Hematopoietic multipotent progenitor cell (in vitro differentiated cells): Measurements from ENCODE around the gene IFNL1. TPM values are rescaled to one million over a fixed set of nuclear protein-coding genes. Genes with fewer than 3 reads are reported as not detected.
"Not testable (repeated sequence)": the region's sequence is repeated elsewhere in the genome, so short reads cannot be mapped to it uniquely, and the experiment has no call there.

Experiments
- DNase-seq, 3 donors: peaks; one replicate each; pipeline ENCODE4 v3.0.0-alpha.2; 2011 to 2015; ENCODE audit warnings: low read depth in 2 of 3, low spot score in 2 of 3
- total RNA-seq: library from RNA; depleted of rRNA; stranded (reverse); fragments of >200 nt; gene quantifications from one replicate; pipeline ENCODE4 v1.2.3, GENCODE V29; 2012

The IFNL1 gene
- total RNA-seq: not detected

DNA sequence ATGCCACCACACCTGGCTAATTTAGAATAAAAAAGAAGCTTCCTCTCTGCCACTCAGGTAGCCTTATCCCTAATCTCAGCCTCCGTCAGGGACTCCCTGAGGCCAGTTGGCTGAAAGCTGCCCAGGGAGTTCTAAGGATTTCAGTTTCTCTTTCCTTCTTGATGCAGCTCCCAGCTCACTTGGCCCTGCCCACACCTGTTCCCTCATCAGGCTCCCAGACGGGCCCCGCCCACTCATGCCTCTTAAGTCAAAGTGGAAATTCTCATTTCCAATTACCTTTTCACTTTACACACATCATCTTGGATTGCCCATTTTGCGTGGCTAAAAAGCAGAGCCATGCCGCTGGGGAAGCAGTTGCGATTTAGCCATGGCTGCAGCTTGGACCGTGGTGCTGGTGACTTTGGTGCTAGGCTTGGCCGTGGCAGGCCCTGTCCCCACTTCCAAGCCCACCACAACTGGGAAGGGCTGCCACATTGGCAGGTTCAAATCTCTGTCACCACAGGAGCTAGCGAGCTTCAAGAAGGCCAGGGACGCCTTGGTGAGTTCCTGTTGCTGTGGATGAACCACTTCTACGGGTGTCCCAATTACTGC is at the start of gene IFNL1:
Gene IFNL1 (plus strand): TSS at position 353 of the 591 bp plus-strand sequence. CDS start 15 bp downstream, at position 368.
- no peak for DNase-seq

GRCh38 chr19:39246951-39247669 is 49.1 kb upstream of the IFNL1 start:
- peak in 1 of 3 donors; percentile 49 for DNase-seq

GRCh38 chr19:39247701-39248664 is 48.2 kb upstream of the IFNL1 start:
- DNase-seq: no peak

DNA sequence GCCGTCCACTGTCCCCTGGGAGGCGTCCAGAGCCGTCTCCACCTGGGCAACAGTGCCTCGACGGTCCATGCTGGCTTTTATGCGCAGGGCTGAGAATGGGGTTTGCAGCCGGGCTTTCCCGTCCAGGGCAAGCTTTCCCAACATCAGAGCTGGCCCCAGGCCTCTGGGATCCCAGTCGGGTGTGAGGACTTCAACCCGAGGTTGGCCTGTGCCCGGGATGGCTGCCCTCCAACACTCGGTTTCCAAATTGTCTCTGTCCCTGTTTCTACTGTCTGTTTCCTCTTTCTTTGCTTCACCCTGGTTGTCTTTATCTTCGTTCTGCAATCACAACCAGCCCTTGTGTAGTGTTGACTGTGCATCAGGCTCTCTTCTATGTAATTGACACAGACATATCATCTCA is 47.4 kb upstream of the IFNL1 start, which contains the start of gene IFNL4:
Gene IFNL4 (minus strand): TSS at position 51 of the 400 bp plus-strand sequence.
- DNase-seq: no peak

DNA sequence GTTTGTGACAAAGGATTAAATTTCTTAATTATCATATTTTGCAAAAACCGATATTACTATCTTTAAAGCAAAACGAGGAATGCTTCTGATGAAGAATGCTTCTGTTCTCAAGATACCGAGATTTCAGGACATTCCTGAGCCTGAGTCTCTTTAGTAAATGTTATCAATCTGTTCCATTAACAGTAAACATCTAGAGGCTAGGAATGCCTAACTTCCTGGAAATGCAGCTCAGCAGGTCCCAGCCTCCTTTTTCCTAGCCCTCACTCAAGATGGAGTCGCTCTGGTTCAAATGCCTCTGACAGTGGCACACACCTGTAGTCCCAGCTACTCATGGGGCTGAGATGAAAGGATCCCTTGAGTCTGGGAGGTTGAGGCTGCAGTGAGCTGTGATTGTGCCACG is 45.1 kb upstream of the IFNL1 start:
- DNase-seq: no peak

DNA sequence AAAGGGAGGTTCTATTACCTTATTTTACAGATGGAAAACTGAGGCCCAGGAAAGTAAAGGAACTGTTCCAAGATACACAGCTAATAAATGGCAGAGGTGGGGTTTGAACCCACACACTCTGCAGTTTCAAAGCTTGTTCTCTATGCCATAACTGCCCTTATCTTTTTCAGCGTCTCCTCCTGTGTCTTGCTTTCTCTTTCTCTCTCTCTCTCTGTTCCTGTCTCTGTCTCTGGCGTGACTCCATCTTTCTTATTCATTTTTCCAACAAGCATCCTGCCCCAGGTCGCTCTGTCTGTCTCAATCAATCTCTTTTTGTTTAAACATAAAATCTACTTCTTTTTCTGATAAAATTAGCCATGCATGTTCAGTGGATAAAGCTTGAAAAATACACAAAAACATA is 44.4 kb upstream of the IFNL1 start:
- DNase-seq: peak in 1 of 3 donors; percentile 42

GRCh38 chr19:39252458-39252857 is 43.7 kb upstream of the IFNL1 start:
- DNase-seq: peak in 2 of 3 donors; percentile 90 to 98

- DNase-seq: no peak
Observed at GRCh38 chr19:39253374-39254149, 42.6 kb upstream of the IFNL1 start.

GRCh38 chr19:39254531-39255345 is 41.5 kb upstream of the IFNL1 start:
- no peak for DNase-seq

DNA sequence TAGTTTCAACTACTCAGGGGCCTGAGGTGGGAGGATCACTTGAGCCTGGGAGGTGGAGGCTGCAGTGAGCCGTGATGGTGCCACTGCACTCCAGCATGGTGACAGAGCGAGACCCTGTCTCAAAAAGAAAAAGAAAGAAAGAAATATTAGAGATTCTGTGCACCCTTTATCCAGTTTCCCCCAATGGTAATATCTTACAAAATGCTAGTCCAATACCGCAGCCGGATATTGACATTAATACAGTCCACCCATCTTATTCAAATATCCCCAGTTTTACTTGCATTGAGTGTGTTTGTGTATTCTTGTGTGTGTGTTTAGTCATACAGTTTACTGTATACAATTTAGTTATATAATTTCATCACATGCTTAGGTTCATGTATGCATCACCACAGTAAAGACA is 39.0 kb upstream of the IFNL1 start:
- DNase-seq: no peak

DNA sequence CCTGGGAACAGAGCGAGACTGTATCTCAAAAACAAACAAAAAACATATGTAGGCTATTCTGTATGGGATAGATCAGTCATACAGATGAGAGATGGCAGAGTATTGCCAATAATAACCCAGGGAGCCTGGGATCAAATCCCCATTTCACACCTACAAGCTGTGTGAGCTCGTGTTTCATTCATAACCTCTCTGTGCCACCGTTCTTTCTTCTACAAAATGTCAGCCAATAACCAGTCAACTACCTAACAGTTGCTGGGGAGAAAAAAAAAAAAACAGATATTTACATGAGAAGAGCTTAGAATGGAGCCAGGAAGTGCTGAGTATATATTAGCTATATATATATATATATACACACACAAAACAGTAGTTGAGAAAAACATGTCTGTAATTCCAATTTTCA is 34.5 kb upstream of the IFNL1 start:
- DNase-seq: no peak

GRCh38 chr19:39262496-39262895 is 33.7 kb upstream of the IFNL1 start:
- no peak for DNase-seq

GRCh38 chr19:39263912-39264305 is 32.3 kb upstream of the IFNL1 start:
- DNase-seq: no peak

GRCh38 chr19:39264306-39265290 is 31.6 kb upstream of the IFNL1 start:
- no peak for DNase-seq

DNA sequence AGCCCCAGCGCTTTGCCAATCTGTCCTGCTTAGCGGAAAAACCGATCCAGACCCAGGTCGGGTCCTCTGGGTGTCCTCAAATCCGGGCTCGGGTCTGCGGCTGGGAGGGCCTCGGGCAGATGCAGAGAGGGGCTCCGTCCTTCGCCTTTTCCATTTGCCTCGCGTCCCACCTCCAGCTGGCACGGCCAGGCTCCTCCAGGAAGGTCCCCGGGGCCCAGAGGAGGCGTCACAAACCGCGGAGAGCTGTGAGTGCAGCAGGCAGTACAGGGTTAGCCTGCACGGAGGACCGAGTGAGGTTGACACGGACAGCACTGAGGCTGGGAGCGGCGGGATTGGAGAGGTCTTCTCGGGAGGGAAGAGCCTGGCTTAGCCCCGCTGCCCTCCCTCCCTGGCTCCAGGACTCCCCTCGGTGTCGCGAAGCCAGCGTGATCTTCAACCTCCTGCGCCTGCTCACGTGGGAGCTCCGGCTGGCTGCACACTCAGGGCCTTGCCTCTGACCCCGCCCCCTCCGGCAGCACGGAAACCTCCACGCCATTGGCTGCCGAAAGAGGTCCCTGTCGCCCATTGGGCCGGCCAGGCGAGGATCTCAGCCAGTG is 30.8 kb upstream of the IFNL1 start:
- no peak for DNase-seq

GRCh38 chr19:39268085-39268484 is 28.1 kb upstream of the IFNL1 start, which contains the start of gene IFNL2:
TSS of gene IFNL2 (plus strand) at chr19:39268396. CDS start at chr19:39268569, 173 bp downstream.
- not testable (repeated sequence) for DNase-seq

DNA sequence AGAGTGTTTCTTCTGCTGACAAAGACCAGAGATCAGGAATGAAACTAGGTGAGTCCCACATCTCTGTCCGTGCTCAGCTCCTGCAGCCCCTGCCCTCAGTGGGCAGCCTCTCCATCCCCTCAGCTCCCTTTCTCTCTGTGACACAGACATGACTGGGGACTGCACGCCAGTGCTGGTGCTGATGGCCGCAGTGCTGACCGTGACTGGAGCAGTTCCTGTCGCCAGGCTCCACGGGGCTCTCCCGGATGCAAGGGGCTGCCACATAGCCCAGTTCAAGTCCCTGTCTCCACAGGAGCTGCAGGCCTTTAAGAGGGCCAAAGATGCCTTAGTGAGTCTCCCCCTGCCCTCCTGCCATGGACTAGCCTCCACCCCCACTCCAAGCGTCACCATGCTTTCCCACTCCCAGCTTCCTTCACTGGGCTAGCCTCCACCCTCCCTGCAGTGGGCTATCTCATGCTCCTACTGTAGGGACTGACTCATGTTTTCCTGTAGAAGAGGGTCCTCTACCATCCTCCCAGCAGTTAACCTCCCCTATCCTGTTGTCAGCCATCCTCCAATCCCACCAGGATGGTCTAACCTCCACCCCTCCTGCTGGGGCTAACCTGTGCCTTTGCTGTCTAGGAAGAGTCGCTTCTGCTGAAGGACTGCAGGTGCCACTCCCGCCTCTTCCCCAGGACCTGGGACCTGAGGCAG is 27.5 kb upstream of the IFNL1 start:
- DNase-seq: not testable (repeated sequence)
